ENCODE measurements around the gene TMPRSS13.
"Not testable (repeated sequence)": the region's sequence is repeated elsewhere in the genome, so short reads cannot be mapped to it uniquely, and the experiment has no call there.

Gene TMPRSS13

DNA sequence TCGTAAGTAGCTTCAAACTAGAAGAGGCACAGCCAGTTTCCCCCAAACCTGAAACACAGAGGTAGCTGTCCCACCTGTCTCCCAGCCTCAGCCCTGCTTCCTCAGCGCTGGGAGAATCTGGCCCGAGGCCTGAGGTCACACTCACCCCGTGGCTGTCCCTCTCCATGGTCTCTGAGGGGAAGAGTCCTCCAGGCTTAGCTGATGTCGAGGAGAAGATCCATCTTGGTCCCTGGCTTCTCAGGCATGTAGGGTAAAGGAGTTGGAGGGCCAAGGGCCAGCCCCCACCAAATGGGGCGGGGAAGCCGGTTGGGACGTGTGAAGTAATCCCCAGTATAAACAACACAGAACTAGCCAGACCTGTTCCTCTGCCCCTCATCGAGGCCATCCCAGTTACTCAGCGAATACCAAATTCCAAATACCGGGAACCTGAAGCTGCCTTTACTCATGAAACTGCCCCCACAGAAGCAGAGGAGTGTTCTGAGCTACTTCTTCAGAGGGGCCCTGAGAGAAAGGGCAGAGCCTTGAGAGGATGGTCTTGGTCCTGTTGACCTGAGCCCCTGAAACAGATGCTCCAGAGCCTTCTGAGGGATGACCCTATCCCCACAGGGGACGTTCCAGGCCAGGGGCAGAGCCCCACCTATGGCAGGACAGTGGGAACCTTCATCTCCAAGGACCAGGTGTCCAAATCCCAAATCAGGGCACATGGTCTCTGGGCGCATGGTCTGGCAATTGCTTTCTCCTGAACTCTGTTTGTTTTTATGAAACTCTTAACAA is at the start of gene TMPRSS13:
TSS of gene TMPRSS13 (minus strand) at position 261 of the 774 bp plus-strand sequence. CDS start at position 166, 95 bp downstream.
- peak; percentile 35 for DNase-seq

DNA sequence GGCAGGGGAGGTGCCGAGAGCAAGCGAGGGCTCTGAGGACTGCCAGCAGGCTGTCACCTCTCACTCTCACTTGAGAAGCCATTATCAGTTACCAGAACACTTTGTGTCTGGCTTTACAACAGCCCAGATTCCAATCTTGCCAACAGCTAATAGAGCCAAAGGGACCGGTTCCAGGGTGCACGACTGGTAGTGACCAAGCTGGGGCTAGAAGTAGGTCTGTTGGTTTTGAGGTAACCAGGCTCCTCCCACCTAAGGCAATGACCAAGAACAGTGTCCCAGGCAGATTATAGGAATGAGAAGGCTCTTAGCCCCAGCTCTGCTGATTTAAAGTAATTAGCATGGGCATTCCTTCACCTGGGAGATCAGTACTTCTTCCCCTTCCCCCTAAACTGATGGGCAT is 49.8 kb upstream of the TMPRSS13 start:
- DNase-seq: no peak

DNA sequence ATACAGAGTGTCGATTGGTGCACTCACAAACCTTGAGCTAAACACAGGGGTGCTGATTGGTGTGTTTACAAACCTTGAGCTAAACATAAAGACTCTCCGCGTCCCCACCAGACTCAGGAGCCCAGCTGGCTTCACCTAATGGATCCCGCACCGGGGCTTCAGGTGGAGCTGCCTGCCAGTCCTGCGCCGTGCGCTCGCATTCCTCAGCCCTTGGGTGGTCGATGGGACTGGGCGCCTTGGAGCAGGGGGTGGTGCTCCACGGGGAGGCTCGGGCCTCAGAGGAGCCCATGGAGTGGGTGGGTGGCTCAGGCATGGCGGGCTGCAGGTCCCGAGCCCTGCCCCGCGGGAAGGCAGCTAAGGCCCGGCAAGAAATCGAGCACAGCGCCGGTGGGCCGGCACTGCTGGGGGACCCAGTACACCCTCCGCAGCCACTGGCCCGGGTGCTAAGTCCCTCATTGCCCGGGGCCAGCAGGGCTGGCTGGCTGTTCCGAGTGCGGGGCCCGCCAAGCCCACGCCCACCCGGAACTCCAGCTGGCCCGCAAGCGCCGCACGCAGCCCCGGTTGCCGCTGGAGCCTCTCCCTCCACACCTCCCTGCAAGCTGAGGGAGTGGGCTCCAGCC is 49.2 kb upstream of the TMPRSS13 start:
- DNase-seq: not testable (repeated sequence)

DNA sequence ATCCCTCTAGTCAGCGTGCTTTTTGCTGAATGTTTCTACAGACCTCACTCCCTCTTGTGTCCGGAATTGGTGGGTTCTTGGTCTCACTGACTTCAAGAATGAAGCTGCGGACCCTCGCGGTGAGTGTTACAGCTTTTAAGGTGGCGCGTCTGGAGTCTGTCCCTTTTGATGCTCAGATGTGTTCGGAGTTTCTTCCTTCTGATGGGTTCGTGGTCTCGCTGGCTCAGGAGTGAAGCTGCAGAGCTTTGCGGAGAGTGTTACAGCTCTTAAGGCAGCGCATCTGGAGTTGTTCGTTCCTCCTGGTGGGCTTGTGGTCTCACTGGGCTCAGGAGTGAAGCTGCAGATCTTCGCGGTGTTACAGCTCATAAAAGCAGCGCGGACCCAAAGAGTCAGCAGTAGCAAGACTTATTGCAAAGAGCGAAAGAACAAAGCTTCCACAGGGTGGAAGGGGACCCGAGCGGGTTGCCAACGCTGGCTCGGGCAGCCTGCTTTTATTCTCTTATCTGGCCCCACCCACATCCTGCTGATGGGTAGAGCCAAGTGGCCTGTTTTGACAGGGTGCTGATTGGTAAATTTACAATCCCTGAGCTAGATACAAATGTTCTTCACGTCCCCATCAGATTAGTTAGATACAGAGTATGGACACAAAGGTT is 48.5 kb upstream of the TMPRSS13 start:
- not testable (repeated sequence) for DNase-seq

DNA sequence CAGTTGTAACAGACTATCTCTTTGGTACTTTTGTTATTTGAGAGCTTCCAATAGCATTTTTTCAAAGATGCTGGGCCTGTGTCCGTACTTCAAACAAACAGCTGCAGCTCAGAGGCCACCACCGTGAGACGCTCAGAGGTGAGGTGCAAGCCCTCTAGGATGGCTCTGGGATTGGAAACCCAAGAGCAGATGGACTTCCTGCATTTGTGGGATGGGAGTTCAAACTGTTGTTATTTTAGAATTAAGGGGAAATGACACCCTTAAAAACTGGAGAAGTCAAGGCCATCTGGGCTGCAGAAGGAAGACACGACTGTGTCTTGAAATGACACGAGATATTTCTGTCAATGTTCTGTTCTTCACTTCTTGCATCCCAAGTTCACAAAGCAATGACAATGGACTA is 47.8 kb upstream of the TMPRSS13 start:
- DNase-seq: no peak

DNA sequence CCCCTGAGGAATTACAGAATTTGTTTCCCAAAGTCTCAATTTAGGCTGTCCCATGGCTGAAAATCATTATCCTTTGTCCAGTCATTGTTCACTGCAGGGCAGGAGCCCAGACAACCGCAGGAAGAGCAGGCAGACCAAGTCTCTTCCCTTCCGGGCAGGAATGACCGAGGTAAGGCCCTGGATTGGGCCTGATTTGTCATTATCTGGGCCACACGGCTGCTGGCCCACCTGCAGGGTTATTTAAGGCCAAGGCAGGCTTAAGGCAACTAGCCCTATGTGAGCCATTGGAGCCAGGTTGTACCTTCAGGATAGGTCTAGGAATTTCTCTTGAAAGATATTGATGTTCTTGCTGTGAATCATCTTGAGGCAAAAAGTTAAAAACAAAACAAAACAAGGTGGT is 47.2 kb upstream of the TMPRSS13 start:
- DNase-seq: no peak

DNA sequence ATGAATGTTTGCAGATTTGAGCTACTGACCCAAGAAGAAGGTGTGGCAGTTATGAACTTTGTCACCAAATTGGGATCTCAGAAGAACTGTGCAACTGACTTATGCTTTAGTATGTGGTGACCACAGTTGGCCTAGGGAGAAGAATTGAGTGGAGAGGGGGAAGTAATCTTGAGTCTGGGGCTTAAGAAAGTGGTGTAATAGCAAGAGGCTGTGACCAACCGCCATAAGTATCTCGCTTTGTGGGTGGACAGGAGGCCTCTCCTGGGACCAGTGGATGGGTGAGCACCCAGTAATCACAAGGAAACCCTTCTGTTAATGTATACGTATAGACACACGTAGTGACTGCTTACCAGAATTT is 44.3 kb upstream of the TMPRSS13 start:
- no peak for DNase-seq

DNA sequence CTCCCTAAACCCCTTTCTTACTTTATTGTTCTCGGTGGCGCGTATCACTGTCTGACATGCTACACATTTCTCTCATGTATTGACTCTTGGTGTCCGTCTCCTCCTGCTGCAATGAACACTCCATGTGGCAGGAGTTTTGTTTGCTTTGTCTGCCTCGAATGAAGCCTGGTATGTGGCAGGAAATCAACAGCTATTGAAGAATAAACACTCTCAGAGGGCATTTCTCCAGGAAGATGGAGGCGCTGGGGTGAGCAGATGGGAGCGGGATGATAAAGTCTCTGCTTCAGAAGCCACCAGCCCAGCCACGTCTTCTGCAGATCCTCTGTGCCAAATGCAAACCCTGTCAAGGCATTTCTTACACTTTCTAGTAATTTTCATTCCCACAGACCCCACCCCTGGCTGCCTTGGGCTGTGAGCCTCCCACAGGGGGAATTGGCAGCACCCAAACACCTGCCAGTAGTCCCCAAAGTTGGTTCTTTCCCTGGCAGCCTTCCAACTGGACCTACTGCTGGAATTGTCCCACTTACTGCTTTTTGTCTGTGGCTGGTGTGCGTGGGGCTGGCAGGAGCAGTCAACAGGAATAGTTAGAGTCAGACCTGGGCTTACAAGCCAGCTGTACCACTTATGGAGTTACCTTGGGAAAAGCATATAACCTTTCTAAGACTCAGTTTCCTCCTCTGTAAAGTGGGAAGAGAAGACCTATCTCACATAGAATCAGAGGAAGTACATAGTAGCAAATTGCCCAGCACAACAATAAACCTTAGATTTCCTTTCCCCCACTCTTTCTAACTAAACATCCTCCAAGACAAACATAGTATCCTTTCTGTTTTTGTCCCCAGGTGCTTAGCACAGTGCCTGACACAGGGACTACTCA is 43.7 kb upstream of the TMPRSS13 start:
- peak; percentile 10 for DNase-seq

DNA sequence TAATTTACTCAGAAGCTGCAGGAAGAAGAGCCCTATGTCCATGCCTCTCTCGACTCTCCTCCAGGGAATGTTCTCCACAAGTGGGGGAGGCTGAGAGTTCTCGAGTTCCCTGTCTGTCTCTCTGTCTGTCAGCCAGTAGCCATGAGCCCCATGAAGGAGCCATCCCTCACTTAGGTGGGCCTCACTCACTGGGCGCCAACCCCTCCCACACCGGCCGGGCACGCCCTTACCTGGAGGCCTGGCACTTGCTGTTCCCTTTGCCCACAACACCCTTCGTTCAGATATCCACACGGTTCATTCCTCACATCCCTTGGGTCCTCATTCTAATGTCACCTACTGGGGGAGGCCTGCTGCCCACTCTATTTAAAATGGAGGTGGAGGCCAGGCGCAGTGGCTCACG is 42.8 kb upstream of the TMPRSS13 start:
- no peak for DNase-seq

DNA sequence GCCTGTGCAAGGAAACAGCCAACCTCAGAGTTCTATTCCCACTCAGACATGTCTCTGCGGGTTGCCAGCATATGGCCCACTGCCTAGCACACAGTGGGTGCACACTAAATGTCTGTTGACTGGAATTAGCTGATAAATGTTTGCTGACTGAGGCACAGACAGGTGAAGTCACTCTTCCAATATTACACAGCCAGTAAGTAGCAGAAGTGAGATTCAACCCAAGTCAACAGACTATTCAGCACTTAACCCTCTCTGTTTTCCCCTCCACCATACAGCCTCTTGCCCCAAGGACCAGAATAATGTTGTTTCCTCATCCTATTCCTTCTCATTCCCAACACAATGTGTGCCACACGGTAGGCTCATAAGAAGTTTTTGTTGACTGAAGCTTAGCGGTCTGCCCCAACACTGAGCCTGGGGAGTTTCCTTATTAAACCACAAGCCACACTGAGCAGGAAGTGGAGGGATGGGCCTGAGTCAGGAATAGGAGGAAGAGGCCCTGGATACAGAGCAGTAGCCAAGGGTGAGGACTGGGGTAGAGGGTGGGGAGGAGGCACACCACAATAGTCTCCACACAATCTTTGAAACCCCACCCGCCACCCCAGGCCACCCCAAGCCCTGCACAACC is 41.3 kb upstream of the TMPRSS13 start:
- no peak for DNase-seq

DNA sequence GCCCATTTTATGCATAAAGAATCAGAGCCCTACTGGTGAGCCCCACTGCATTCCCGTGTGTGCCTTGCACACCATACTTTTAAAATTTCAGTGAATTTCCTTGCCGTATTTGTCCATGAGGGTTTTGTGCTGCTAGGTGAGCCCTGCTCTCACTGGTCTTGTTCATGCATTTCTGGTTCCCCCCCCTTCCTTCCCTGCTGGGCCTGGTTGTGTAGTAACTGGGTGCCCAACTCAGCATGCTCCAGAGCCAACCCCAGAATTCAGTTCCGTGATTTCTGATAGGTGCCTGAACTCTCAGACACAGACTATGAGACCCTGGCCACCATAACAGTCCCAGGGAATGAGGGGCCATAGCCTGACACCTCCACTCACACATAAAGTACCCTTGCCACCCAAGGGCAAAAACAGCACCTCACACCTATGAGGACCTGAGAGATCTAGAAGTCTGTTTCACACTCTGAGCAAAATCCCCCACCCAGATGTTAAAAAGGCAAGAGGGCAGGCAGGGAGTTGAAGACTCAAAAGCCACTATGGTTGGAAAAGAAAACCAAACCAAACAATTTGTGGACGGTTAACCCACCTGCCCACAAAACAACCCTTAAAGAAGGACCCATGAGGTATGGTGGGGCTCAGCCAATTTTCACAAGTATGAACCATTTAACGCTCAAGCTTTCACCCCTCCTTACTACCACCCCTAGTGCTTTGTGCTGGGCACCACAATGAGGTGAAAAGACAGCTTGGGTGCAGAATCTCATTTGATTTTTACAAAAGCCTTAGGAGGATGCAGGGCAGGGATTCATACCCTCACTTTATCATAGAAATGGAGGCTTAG is 40.2 kb upstream of the TMPRSS13 start:
- DNase-seq: no peak

DNA sequence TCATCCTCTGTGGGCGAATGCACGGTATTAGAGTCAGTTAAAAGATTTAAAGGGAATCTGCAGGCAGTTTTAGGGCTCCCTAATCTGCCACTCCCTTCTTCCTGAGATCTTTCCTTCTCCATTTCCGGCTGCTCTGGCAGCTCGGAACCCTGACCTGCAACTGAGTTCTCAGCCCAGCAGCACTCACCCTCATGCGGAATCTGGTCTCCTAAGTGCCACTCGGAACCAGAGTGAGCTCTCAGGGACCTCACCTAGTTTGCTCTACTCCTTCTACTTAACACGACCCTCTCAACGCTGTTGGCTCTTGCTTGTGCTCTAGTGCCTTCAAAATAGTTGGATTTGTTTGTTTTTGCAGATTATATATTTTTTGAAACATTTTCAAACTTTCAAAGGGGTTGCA is 37.7 kb upstream of the TMPRSS13 start:
- no peak for DNase-seq

DNA sequence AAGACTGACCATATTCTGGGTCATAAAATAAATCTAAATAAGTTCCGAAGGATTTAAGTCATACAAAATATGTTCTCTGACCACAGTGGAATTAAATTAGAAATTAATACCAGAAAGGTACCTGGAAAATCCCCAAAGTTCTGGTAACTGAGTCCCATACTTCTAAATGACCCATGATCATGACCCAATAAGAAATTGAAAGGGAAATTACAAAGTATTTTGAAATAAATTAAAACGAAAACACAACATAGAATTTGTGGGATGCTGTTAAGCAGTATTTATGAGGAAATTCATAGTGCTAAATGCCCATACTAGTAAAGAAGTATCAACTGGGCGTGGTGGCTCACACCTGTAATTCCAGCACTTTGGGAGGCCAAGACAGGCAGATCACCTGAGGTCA is 33.6 kb upstream of the TMPRSS13 start:
- no peak for DNase-seq

DNA sequence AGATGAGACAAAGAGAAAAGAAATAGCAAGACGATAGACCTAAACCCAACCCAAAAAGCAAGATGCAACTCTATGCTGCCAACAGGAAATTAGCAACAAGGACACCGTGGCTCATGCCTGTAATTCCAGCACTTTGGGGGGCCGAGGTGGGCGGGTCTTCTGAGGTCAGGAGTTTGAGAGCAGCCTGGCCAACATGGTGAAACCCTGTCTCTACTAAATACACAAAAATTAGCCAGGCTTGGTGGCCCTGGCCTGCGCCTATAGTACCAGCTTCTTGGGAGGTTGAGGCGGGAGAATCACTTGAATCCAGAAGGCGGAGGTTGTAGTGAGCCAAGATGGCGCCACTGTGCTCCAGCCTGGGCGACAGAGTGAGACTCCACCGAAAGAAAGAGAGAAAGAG is 32.7 kb upstream of the TMPRSS13 start:
- no peak for DNase-seq

DNA sequence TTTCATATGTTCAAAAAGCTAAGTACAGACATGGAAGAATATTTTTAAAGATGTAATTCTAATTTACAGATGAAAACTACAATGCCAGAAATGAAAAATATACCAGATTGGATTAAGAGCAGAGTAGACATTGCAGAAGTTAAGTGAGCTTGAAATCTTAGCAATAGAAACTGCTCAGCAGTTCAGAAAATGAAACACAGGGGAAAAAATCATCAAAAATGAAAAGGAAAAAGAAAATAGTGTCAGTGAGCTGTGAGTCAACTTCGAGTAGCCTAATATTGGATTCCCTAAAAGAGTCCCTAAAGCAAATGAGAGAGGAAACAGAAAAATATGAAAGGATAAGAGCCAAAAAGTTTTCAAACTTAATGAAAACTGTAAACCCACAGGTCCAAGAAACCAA is 31.2 kb upstream of the TMPRSS13 start:
- DNase-seq: no peak

DNA sequence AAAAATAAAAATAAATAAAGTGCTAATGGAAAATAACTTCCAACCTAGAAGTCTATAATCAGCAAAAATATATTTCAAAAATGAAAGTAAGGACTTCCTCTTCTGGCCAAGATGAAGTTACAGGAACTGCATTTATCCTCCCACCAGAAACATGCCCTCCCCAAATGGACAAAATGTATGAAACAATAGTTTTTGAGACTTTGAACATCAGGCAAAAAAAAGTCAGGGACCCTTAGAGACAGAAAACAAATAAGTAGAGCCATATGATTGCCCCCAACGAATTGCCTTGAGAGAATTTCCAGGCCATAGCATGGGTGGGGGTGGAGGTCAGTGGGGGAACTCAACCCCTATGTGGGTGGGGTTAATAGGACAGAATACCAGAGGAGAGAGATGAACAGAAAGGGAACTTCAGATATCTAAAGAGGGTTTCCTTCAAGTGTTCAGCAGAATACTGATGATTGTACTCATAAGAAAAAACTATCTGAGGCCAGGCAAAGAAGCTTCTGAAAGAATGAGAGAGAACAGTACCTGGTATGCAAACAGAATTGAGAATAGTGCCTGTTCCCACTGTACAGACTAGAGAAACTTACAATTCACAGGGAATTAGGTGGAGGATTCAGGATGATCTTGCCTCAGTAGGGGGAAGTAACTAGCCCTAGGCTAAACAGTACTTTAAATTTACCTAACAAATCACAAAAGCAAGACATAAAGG is 30.4 kb upstream of the TMPRSS13 start:
- no peak for DNase-seq

DNA sequence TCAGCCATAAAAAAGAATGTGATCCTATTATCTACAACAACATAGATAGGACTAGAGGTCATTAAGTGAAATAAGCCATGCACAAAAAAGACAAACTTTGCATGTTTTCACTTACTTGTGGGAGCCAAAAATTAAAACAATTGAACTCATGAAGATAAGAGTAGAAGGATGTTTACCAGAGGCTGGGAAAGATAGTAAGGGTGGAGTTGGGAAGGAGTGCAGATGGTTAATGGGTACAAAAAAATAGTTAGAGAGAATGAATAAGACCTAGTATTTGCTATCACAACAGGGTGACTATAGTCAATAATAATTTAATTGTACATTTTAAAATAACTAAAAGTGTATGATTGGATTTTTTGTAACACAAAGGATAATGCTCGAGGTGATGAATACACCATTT is 29.7 kb upstream of the TMPRSS13 start:
- DNase-seq: no peak

DNA sequence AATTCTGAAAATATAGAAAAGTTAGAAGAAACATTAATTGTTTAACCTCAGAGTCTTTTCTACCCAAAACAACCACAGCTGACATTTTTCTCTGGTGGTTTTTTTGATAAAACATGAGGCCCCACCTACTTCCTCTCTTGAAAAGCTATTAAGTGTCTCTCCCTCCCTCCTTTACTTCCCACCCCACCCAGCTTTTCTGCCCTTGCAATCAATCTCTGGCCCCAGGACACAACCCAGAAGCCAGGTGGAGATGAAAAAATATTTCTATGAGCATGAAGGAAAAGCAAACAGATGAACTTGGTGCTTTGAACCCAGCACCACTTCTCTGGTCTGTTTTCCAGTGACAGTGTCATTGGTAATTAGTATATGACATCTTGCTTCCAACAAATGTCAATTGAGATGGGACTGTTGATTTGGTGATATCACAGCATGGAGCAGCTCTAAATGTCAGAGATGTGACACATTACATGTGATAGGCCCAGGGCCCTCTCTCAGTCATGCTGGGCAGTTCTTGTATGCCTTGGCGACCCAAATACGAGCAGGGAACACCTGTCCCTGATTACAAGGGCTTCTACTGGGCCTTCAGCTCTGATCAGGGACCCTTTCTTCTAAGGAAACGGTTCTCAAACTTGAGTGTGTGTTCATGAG is 23.9 kb upstream of the TMPRSS13 start:
- DNase-seq: no peak

DNA sequence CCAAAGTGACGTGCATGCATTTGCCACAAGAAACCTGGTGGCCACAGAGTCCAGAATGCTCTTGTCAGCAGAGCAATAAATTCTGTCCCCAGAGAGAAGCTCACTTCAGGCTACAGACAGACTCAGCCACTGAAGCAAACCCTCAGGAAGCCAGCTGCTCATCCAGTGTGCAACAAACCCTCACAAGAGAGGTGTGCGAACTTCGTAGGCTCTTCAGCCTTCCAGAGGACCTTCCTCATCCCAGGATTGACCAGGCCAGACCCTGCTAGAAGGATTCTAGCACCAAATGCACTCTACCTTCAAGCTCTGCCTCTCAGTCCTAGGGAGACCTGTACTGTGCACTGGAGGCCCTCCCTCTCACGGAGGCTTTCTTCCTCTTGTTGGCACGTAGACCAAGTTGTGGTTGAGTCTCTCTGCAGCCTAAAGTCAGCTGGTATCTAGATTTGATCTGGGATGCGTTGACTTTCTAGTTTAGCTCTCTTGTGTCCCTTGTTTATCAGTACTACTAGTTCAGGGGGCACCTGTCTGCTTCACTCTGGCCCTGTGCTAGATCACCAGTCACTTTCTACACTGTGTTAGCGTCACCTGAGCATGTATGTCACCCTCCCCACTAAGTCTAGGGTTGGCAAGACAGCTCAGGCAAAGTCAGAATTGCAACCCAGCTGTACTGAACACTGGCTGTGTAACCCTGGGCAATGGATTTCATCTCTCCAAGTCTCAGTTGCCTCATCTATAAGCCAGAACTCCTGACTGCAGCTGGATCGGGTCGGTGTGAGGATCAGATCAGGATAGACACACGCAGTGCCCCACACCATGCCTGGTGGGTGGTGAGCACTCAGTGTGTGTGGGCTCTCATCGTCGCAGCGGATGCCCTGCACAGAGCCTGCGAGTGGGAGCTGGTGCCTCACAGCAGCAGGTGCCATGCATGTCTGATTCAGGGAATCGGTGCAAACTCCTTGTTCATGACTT is 22.1 kb upstream of the TMPRSS13 start:
- no peak for DNase-seq

Measured in NCI-H774 (cell line).